K562 (cell line): Measurements from ENCODE around the gene R3HDM2. TPM values are rescaled to one million over a fixed set of nuclear protein-coding genes. Genes with fewer than 3 reads are reported as not detected.

ENCODE experiments used
- FOXK2 ChIP-seq, 2 experiments: fragments of 450-650 bp; IDR thresholded peaks in 1 of 2; conservative IDR thresholded peaks in 1 of 2; 2 replicates each; pipeline ENCODE4 v1.6.1; 2016; ENCODE audit warnings: low read depth in 2 of 2, mild to moderate bottlenecking in 1 of 2
- GABPB1 ChIP-seq: sonication (generic); formaldehyde crosslinking; IDR thresholded peaks from 2 replicates; pipeline ENCODE4 v1.8.0; 2022; ENCODE audit warnings: mild to moderate bottlenecking, missing genetic modification reagents
- PML ChIP-seq: IDR thresholded peaks from 2 replicates; pipeline ENCODE4 v1.6.1; 2012; ENCODE audit warnings: low read length, inconsistent platforms
- POLR2G ChIP-seq: fragments of 200-400 bp; formaldehyde crosslinking; IDR thresholded peaks from 2 replicates; pipeline ENCODE4 v1.6.1; 2017; ENCODE audit warnings: low read depth, mild to moderate bottlenecking, antibody characterized with exemption, low read length, moderate library complexity
- POLR2H ChIP-seq: IDR thresholded peaks from 2 replicates; pipeline ENCODE4 v1.6.1; 2016; ENCODE audit warnings: missing genetic modification characterization, low read depth, mild to moderate bottlenecking, control low read depth, missing compliant biosample characterization, moderate library complexity
- RB1 ChIP-seq: fragments of 450-650 bp; IDR thresholded peaks from 2 replicates; pipeline ENCODE4 v1.6.1; 2017; ENCODE audit warnings: low read depth, mild to moderate bottlenecking
- ZNF140 ChIP-seq: fragments of 250-450 bp; sonication (Bioruptor Pico); IDR thresholded peaks from 2 replicates; pipeline ENCODE4 v1.8.0; 2021; ENCODE audit warnings: moderate library complexity, mild to moderate bottlenecking, inconsistent platforms
- polyA plus RNA-seq, 8 experiments: library from polyadenylated mRNA; depleted of rRNA in 4 of 8; stranded (reverse) in 5 of 8; unstranded in 3 of 8; fragments of >200 nt; fragmentation: Nextera tagmentation in 2 of 8; fragmentation: Illumina TruSeq in 1 of 8; extraction: Ambion mirVana in 2 of 8; extraction: Trizol in 1 of 8; gene quantifications; 2 replicates each; pipeline versions ENCODE4 v1.2.1 to v1.2.3, GENCODE V29; 2011 to 2014; ENCODE audit warnings: inconsistent platforms in 1 of 8, missing spikeins in 1 of 8
- total RNA-seq, 7 experiments: library from RNA; depleted of rRNA in 6 of 7; stranded (reverse); fragments of >200 nt in 6 of 7; fragmentation: Illumina TruSeq in 2 of 7; extraction: Trizol in 2 of 7; gene quantifications; 2 replicates each; pipeline versions ENCODE4 v1.2.1 to v1.2.3, GENCODE V29; 2011 to 2021; ENCODE audit warnings: low replicate concordance in 1 of 7
- TF ChIP-seq, protein P1 (sequence below): fragments of 250-450 bp; sonication (Bioruptor Pico); IDR thresholded peaks from 2 replicates; pipeline ENCODE4 v1.5.0; 2021; ENCODE audit warnings: mild to moderate bottlenecking, moderate library complexity
- TF ChIP-seq, protein P2 (sequence below): fragments of 250-450 bp; sonication (Bioruptor Pico); IDR thresholded peaks from 2 replicates; pipeline ENCODE4 v1.5.0; 2022; ENCODE audit warnings: mild to moderate bottlenecking
- TF ChIP-seq, protein P3 (sequence below): fragments of 450-650 bp; conservative IDR thresholded peaks from 2 replicates; pipeline ENCODE4 v1.6.1; 2016; ENCODE audit warnings: missing genetic modification characterization, low read depth, mild to moderate bottlenecking, missing compliant biosample characterization, moderate library complexity
- TF ChIP-seq, protein P4 (sequence below), 2 experiments: fragments of 450-650 bp; conservative IDR thresholded peaks; 2 replicates each; pipeline ENCODE4 v1.6.1; 2017; ENCODE audit warnings: mild to moderate bottlenecking in 2 of 2, moderate library complexity in 2 of 2
- TF ChIP-seq, protein P5 (sequence below): sonication (generic); formaldehyde crosslinking; IDR thresholded peaks from 2 replicates; pipeline ENCODE4 v1.8.0; 2022; ENCODE audit warnings: missing genetic modification reagents, mild to moderate bottlenecking, borderline replicate concordance

R3HDM2 gene
- total and polyA plus RNA-seq, 9 of the 15 experiments (the other 6 are each of a cell fraction or from before 2014, with no cell fraction given) = 3.3 to 18.8 (median 9.0) TPM

DNA sequence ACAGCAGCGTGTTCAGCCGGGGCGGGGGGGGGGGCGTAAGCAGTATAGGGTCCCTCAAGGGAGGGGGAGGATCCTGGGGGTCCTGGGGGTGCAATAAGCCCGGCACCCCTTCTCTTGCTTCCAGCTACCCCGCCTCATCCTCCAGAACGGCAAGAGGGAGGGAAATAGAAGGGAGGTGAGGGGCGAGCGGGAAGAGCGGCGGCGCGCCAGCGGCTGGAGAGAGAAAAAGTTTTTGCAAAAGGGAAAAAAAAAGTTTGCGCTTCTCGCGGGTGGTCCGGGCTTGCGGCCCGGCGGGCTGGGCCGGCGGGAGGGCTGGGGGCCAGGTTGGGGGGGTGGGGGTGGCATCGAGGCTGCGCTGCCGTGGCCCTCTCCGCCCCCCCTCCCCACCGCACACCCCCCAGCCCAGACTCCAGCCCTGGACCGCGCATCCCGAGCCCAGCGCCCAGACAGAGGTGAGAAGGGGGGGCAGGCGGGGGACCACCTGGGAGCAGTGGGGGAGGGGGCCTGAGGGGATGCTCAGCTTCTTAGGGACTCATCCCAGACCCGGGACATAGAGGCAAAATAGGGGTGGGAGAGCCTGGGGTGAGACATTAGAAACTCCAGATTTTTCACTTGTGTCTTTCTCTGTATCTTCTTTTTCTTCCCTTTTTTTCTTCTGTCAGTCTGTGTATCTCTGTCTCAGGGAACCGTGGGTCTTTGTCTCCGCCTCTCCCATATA lies 29.1 kb upstream of the R3HDM2 start, which contains the start of gene GLI1 (continued):
- TF ChIP-seq, protein P1, sequence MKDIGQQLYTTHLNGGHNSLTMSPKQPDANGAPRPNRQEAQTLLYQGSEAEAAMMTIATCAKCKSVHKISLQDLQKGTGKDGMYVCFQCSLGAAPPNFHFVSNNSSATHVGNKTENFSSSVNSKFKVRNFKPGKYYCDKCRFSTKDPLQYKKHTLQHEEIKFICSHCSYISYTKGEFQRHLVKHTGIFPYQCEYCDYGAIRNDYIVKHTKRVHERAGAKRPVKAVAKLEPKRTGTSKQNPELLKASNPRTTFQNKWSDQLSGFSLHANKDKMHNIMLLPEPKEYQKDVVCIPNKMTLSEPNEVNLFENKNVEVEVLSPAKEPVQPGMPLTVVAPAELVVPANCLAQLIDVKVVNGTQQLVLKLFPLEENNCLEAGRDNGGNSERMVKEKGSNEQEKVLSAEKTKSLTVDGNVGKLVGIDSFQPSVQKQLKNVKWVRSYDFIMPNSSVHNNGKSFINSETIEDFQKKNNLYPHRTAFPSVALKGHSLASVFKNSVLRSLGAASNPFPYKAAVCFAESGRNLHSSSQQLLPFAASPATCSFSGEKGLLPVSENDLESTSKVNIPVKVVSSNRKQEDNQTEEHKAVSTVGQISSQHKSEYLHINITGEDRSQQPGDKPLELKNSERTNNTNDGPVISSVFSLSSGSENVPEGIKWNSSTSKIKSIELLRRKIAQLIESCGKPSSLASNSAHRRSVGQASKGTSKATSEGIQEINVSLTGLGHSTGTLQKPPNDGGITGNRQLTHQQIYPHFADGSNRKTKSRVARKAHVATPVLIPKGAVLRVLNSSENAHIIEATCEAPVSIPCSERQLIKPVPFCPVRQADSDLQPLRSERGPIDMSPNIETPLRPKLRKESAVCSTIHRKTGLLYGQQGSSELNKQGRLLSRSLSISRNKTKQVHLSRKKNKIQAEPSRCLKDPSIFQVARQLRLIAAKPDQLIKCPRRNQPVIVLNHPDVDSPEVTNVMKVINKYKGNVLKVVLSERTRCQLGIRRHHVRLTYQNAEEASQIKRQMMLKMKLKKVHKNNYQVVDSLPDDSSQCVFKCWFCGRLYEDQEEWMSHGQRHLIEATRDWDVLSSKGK (CRISPR knock-in tag) = no peak
- TF ChIP-seq POLR2G (peak; percentile 17; the same call in 1 of the 2 replicates), ZNF140 (no peak), POLR2H (no peak), FOXK2 (conservative IDR thresholded peaks at IDR 0.05 in 1 of 2, IDR thresholded peaks at IDR 0.05 in 1 of 2; ENCODE audit: low read depth in 2 of 2) (no peak), RB1 (0 out of 2 replicates have a peak, but pooled peaks have one; percentile 26), GABPB1 (CRISPR knock-in tag) (no peak; the same call in 1 of the 2 replicates), PML (no peak)
- TF ChIP-seq, protein P2, sequence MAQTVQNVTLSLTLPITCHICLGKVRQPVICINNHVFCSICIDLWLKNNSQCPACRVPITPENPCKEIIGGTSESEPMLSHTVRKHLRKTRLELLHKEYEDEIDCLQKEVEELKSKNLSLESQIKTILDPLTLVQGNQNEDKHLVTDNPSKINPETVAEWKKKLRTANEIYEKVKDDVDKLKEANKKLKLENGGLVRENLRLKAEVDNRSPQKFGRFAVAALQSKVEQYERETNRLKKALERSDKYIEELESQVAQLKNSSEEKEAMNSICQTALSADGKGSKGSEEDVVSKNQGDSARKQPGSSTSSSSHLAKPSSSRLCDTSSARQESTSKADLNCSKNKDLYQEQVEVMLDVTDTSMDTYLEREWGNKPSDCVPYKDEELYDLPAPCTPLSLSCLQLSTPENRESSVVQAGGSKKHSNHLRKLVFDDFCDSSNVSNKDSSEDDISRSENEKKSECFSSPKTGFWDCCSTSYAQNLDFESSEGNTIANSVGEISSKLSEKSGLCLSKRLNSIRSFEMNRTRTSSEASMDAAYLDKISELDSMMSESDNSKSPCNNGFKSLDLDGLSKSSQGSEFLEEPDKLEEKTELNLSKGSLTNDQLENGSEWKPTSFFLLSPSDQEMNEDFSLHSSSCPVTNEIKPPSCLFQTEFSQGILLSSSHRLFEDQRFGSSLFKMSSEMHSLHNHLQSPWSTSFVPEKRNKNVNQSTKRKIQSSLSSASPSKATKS (CRISPR knock-in tag) = no peak
- TF ChIP-seq, protein P3, sequence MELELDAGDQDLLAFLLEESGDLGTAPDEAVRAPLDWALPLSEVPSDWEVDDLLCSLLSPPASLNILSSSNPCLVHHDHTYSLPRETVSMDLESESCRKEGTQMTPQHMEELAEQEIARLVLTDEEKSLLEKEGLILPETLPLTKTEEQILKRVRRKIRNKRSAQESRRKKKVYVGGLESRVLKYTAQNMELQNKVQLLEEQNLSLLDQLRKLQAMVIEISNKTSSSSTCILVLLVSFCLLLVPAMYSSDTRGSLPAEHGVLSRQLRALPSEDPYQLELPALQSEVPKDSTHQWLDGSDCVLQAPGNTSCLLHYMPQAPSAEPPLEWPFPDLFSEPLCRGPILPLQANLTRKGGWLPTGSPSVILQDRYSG (tag) = no peak
- TF ChIP-seq, protein P4, sequence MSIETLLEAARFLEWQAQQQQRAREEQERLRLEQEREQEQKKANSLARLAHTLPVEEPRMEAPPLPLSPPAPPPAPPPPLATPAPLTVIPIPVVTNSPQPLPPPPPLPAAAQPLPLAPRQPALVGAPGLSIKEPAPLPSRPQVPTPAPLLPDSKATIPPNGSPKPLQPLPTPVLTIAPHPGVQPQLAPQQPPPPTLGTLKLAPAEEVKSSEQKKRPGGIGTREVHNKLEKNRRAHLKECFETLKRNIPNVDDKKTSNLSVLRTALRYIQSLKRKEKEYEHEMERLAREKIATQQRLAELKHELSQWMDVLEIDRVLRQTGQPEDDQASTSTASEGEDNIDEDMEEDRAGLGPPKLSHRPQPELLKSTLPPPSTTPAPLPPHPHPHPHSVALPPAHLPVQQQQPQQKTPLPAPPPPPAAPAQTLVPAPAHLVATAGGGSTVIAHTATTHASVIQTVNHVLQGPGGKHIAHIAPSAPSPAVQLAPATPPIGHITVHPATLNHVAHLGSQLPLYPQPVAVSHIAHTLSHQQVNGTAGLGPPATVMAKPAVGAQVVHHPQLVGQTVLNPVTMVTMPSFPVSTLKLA (conservative IDR thresholded peaks at IDR 0.05) = peak; percentile 2 to 15; a peak in 1 of 4 replicates
- TF ChIP-seq, protein P5, sequence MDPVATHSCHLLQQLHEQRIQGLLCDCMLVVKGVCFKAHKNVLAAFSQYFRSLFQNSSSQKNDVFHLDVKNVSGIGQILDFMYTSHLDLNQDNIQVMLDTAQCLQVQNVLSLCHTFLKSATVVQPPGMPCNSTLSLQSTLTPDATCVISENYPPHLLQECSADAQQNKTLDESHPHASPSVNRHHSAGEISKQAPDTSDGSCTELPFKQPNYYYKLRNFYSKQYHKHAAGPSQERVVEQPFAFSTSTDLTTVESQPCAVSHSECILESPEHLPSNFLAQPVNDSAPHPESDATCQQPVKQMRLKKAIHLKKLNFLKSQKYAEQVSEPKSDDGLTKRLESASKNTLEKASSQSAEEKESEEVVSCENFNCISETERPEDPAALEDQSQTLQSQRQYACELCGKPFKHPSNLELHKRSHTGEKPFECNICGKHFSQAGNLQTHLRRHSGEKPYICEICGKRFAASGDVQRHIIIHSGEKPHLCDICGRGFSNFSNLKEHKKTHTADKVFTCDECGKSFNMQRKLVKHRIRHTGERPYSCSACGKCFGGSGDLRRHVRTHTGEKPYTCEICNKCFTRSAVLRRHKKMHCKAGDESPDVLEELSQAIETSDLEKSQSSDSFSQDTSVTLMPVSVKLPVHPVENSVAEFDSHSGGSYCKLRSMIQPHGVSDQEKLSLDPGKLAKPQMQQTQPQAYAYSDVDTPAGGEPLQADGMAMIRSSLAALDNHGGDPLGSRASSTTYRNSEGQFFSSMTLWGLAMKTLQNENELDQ = no peak
